ENCODE results near the gene SRRM3. TPM values are rescaled to one million over a fixed set of nuclear protein-coding genes. Genes with fewer than 3 reads are reported as not detected.

The SRRM3 gene
- total and polyA plus RNA-seq, 9 of the 15 experiments (the other 6 are each of a cell fraction or from before 2014, with no cell fraction given) = 0.04 to 0.91 (median 0.46) TPM; not detected in 2

- TF ChIP-seq CCNT2 (IDR thresholded peaks at IDR 0.05; ENCODE audit: borderline replicate concordance, extremely low read depth, insufficient read length, low read depth, low read length) (peak; percentile 97), ATF2 (CRISPR knock-in tag; IDR thresholded peaks at IDR 0.05) (no peak), NFXL1 (CRISPR knock-in tag; IDR thresholded peaks at IDR 0.05) (no peak), SRF (CRISPR knock-in tag; IDR thresholded peaks at IDR 0.05) (peak in 1 of 2 experiments; percentile 74; a peak in 2 of 4 replicates), ZNF133 (CRISPR knock-in tag; IDR thresholded peaks at IDR 0.05) (no peak), ZNF121 (CRISPR knock-in tag; conservative IDR thresholded peaks at IDR 0.05) (peak; percentile 97), ZBTB43 (CRISPR knock-in tag; IDR thresholded peaks at IDR 0.05) (no peak), ZNF263 (CRISPR knock-in tag; IDR thresholded peaks at IDR 0.05; ENCODE audit: borderline replicate concordance) (no peak), POU5F1 (IDR thresholded peaks at IDR 0.05; ENCODE audit: borderline replicate concordance, low read depth, low read length, partially characterized antibody) (no peak), ZHX1 (conservative IDR thresholded peaks at IDR 0.05; ENCODE audit: low read length) (no peak), ZBTB8A (IDR thresholded peaks at IDR 0.05; ENCODE audit: partially characterized antibody) (no peak), NR1H2 (CRISPR knock-in tag; IDR thresholded peaks at IDR 0.05) (no peak)
- TF ChIP-seq, protein P1, sequence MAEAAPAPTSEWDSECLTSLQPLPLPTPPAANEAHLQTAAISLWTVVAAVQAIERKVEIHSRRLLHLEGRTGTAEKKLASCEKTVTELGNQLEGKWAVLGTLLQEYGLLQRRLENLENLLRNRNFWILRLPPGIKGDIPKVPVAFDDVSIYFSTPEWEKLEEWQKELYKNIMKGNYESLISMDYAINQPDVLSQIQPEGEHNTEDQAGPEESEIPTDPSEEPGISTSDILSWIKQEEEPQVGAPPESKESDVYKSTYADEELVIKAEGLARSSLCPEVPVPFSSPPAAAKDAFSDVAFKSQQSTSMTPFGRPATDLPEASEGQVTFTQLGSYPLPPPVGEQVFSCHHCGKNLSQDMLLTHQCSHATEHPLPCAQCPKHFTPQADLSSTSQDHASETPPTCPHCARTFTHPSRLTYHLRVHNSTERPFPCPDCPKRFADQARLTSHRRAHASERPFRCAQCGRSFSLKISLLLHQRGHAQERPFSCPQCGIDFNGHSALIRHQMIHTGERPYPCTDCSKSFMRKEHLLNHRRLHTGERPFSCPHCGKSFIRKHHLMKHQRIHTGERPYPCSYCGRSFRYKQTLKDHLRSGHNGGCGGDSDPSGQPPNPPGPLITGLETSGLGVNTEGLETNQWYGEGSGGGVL (CRISPR knock-in tag; IDR thresholded peaks at IDR 0.05) = no peak
- TF ChIP-seq, protein P2, sequence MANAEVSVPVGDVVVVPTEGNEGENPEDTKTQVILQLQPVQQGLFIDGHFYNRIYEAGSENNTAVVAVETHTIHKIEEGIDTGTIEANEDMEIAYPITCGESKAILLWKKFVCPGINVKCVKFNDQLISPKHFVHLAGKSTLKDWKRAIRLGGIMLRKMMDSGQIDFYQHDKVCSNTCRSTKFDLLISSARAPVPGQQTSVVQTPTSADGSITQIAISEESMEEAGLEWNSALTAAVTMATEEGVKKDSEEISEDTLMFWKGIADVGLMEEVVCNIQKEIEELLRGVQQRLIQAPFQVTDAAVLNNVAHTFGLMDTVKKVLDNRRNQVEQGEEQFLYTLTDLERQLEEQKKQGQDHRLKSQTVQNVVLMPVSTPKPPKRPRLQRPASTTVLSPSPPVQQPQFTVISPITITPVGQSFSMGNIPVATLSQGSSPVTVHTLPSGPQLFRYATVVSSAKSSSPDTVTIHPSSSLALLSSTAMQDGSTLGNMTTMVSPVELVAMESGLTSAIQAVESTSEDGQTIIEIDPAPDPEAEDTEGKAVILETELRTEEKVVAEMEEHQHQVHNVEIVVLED (CRISPR knock-in tag; IDR thresholded peaks at IDR 0.05) = no peak
- TF ChIP-seq, protein P3, sequence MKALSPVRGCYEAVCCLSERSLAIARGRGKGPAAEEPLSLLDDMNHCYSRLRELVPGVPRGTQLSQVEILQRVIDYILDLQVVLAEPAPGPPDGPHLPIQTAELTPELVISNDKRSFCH (CRISPR knock-in tag; IDR thresholded peaks at IDR 0.05) = no peak
- TF ChIP-seq, protein P3 (tag; IDR thresholded peaks at IDR 0.05) = no peak
Measured at GRCh38 chr7:76303202-76304147, 101.8 kb downstream of the SRRM3 start (continued).

Data from K562 (cell line).